Tongue (tissue), 2 donors: ENCODE measurements around the gene FNDC11. TPM values are rescaled to one million over a fixed set of nuclear protein-coding genes. Genes with fewer than 3 reads are reported as not detected.
"Not testable (repeated sequence)": the region's sequence is repeated elsewhere in the genome, so short reads cannot be mapped to it uniquely, and the experiment has no call there.

Experiments
- DNase-seq: peaks from one replicate; pipeline ENCODE4 v3.0.0-alpha.2; 2015
- total RNA-seq: library from RNA; depleted of rRNA; stranded (reverse); fragments of >200 nt; gene quantifications from one replicate; pipeline ENCODE4 v1.2.3, GENCODE V29; 2014

The FNDC11 gene
- total RNA-seq, 1 donor from 2014 or later = 0.10 TPM

DNA sequence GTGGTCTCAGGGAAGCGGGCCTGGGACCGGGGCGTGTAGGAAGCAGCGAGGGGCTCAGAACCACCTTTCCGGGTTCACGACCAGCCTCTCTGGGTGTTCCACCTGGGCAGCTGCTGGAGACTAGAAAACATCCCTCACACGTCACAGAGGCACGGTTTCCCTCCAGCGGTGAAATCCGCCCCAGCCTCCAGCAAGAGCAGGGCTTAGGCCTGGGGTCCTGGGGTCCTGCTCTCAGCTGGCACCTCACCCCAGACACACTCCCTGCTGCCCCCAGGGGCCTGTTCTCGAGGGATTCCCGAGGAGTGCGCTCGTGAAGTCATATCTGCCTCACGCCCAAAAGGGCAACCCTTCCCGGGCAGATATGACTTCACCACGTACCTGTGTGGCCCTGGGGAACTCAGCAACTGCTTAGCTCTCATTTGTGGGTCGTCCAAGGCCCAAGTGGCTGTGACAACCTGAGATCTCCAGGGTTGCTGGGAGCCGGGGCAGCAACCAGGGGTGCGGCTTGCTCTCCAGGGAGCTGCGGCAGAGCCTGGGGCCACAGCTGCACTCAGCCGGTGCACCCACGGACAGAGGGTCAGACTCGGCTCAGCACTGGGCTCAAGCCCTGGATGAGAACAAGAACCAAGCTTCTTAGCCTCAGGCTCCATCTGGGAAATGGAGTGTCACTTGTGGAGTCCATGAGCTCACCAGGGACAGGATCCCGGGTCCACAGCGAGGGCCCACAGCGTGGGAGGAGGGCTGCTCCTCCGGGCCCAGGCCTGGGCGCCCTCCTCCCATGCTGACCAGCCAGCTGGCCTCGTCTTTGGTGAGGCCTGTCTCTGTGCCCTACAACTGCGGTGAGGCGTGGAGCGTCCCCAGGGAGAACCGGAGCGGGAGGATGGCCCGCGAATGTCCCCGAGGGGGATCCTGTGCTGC, 661 bp downstream of the FNDC11 start:
- no peak for DNase-seq

DNA sequence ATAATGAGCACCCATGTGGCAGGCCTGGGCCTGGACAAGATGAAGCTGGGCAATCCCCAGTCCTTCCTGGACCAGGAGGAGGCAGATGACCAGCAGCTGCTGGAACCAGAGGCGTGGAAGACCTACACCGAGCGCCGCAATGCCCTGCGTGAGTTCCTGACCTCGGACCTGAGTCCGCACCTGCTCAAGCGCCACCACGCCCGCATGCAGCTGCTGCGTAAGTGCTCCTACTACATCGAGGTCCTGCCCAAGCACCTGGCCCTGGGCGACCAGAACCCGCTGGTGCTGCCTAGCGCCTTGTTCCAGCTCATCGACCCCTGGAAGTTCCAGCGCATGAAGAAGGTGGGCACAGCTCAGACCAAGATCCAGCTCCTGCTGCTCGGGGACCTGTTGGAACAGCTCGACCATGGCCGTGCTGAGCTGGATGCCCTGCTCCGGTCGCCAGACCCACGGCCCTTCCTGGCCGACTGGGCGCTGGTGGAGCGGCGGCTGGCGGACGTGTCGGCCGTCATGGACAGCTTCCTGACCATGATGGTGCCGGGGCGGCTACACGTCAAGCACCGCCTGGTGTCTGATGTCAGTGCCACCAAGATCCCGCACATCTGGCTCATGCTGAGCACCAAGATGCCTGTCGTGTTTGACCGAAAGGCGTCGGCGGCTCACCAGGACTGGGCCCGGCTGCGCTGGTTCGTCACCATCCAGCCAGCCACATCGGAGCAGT, 1.9 kb downstream of the FNDC11 start:
- DNase-seq = no peak

DNA sequence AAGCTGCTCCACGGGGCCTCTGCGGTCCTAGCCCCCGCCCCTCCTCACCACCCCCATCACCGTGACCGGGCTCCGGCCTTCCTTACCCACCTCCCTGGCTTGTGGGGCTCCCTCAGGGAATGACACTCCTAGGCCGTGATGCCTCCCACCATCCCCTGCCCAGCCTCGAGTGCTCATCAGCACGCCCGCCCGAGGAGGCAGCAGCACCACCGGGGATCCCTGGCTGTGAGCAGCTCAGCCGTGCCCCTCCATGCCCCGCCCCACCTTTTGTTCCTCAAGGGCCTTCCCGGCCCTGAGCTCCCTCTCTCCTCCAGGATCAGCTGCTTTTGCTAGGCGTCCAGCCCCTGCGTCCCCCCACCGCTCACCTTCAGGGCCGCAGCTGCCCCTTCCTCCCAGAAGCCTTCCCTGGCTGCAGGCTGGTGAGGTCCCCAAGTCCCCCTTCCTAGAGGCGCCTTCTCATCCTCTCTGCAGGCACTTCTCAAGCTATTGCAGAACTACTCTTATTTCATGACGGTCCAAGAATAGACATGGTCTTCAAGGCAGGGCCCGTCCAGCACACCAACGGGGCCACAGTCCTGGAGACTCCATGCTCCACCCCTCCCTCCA, 3.0 kb downstream of the FNDC11 start:
- DNase-seq = no peak

DNA sequence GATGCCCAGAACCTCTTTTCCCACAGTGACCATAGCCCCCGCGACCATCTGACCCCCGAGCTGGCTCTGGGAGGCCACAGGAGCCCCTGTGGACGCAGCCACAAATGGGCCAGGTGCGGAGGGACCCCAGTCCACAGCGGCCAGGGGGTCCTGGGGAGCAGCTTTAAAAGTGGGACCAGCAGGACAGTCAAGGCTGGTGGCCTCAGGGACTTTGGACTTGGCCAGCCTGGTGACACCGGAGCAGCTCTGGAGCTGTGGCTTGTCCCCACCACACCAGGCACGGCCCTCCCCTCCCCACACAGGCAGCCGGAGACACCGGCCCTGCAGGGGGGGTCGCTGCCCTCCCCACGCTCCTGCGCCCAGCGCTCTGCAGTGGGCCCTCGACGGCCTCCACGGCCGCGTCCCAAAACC, 3.5 kb downstream of the FNDC11 start:
- DNase-seq = no peak

DNA sequence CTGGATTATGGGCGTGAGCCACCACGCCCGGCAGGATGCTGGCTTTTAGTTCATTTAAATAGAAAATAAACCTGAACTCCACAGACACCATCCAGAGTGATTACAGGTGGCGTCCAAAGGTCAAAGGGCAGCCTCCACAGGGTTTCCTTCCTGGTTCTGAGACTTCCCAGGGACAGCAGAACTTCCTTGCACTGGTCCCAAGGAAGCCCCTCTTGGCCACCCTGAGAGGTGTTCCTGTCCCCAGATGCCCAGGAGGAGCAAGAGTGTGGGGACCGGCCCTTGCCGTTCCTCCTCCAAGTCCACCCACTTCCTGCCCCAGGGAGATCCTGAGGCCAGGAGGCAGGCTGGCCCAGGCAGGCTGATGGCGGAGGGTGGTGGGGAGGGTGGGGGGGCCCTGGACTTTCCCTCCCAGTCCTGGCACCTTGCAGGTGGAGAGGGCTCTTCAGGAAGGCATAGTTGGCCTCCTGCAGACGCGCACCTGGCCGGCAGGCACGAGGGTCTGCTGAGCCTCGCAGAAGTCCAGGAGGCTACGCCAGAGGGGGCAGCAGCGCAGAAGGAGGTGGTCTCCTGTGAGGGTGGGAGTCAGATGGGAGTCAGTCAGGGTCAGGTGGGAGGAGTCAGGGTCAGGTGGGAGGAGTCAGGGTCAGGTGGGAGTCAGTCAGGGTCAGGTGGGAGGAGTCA, 5.0 kb downstream of the FNDC11 start:
- DNase-seq = no peak

DNA sequence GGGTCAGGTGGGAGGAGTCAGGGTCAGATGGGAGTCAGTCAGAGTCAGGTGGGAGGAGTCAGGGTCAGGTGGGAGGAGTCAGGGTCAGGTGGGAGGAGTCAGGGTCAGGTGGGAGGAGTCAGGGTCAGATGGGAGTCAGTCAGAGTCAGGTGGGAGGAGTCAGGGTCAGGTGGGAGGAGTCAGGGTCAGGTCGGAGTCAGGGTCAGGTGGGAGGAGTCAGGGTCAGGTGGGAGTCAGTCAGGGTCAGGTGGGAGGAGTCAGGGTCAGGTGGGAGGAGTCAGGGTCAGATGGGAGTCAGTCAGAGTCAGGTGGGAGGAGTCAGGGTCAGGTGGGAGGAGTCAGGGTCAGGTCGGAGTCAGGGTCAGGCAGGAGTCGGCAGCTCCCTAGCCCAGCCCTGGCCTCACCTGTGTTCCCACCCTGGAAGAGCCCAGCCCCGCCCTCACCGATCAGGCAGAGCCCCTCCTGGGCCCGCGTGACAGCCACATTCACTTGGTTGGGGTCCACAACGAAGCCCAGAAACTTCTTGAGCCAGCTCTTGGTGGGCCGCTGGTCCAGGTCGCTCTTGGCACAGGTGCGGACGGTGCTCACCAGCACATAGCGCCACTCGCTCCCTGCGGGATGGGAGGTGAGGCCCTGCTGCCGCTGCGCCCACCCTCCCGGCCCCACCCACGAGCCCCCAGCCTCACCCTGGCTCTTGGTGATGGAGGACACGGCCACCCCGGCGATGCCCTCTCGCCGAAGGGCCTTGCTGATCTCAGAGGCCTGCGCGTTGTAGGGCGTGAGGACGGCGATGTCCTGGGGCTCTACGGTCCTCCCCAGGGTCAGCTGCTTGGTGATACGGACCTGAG, 5.8 kb downstream of the FNDC11 start:
- not testable (repeated sequence) for DNase-seq

DNA sequence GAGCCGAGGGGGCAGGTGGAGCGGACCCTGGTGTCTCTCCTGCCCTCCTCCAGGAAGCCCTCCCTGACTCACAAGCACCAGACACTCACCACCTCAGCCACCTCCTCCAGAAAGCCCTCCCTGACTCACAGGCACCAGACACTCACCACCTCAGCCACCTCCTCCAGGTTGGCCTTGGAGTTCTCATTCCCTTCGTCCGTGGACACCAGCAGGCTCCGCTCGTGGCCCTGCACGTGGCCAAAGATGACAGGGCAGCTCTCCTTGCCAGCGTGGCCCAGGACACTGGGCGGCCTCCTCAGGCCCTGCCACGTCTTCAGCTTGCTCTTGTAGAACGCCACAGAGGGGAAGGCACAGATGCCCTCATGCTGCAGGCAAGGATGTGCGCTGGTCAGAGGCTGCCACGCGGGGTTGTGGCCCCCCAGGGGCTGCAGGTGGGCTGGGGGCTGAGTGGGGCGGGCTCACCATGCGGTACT, 6.4 kb downstream of the FNDC11 start:
- DNase-seq = no peak

DNA sequence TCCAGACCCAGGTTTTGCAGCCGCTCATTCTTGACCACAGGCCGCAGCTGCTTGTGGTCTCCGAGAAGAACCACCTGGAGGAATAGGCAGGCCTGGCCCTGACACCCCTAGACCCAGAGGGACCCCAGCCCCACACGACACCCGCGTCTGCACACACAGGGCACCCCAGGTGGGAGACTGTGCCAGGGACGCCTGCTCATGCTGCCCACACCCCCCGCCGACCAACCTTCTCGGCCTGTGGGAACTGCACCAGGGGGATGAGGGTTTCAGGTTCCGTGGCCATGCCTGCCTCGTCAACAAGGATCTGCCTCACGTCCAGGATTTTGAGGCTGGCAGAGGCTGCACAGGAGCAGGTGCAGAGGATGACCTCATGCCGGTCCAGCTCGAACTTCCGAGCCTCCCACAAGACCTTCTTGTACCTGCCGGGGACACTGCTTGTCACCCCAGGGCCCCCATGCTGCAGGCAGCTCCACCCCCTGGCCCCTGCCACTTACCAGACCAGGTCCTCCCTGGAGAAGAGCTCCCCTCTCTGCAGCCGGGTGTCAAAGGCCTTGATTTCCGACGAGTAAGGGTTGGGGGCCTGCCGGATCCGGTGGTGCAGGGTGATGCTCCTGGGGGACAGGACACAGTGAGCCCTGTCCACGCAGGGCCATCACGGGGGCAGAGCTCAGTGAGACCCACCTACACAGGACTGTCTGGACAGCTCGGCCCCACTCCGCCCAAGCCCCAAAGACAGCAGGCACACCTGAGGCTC, 7.1 kb downstream of the FNDC11 start:
- DNase-seq = no peak

DNA sequence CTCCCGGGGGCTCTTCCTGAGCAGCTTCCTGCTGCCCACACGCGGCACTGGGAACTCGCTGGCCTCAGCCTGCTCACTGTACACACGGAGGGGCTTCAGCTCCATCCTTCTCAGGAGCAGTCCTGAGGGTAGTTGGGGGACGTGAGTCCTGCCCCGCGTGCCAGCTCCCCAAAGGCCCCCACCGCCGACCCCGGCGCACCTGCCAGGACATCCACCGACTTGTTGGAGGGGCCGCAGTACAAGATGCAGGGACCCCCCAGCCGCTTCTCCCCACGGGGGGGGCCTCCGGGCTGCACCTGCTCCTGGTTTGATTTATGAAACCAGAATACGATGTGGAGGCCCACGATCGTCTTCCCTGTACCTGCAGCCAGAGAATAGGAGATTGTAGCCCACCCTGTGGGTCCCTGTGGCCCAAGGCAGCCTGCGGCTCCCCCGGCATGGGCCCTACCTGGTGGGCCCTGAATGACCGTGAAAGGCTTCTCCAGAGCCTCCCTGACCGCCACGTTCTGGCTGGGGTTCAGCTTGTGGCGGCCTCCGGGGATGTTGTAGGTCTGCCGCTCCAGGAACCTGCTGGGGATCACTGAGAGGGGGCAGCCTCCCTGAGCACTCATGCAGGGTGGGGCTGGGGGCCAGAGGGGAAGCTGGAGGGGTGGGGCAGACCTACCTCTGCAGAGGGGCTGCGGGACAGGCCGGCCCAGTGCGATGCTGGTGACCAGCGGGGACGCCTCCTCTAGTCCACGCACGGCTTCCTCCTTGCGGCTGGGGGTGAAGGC, 7.9 kb downstream of the FNDC11 start:
- DNase-seq = no peak

DNA sequence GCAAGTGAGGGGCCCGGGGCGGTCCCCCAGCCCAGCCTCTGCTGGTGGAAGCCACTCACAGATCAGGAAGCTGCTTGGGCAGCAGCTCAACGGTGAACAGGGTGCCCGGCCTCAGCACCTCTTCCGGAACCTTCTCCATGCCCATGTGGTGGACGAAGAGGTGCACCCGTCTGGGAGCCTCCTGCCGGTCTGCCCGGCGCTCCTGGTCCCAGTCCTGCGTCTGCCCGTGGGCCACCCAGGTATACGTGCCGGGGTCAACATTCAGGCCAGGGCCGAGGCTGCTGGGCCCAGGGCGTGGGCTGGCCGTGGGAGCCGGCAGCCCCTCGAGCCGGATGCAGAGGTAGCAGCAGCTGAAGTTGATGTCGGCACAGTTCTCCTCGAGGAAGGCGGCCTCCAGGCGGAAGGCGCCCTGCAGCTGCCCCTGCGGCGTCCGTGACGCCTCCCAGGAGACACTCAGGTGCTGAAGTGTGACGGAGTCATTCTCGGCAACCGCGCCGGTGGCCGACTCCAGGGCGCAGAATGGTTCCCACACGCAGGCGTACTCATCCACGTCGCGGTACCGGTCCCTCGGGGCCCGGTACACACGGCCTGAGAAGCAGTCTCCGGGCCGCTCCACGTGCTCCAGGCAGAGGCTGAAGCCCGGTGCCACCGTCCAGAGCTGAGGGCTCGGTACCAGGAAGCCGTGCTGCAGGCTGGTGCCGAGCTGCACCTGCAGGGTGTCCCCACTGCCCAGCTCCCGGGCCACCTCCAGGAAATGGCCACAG, 8.7 kb downstream of the FNDC11 start:
- no peak for DNase-seq

DNA sequence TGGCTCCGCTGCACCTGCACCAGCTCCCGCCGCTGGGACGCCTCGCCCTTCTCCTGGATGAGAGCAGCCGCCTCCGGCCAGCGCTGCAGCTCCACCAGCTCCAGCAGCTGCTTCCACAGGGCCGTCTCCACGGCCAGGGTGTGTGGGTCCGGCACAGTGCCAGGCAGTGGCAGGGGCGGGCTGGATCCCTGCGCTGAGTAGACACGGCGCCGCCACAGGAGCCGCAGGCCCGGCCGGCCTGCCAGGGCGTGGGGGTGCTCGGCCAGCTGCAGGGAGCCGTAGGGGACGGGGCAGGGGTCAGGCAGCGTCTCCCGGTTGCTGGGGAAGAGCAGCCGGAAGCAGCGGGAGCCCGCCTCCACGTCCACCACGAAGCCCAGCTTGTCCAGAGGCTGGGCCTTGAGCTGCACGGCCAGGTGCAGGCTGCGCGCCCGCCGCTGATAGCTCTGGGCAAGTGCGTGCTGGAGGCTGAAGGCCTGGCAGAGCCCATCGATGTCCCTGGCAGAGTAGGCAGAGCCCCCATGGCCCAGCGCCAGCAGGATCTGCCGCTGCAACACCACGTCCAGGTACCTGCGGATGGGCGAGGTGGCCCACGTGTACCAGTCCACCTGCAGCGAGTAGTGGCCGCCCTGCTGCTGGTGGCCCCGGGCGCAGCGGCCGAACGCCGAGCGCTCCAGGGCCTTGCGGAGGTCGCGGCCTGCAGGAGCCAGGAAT, 9.4 kb downstream of the FNDC11 start:
- DNase-seq = no peak

DNA sequence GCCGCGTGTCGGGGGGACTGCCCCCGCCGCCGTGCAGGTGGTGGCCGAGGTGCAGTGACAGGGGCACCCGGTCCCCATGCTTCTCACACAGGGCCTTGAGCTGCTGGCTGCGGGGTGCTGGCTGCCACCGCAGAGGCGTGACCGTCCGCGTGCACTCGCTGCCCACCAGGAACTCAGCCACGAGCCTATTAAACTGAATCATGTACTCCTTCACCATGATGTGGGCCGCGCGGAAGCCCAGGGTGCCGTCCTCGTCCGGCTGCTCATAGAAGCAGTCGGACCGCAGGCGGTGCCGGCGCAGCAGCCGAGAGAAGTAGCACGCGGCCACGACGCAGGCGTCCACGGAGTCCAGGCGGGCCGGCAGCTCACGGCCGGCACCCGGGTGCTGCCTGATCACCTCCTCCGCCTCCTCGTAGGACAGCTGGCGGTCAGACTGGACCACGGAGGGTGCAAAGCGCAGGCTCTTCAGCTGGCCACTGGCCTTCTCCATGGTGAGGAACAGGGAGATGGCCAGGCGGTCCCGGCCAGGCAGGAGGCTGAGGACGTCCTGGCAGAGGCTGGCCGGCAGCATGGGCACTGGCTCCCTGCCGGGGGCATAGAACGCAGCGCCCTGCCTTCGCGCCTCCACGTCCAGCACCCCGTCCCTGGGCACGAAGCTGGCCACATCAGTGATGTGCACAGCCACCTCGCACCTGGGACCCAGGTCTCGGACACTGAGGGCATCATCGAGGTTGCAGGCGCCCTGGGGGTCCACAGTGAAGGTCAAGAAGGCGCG, 10.3 kb downstream of the FNDC11 start:
- DNase-seq = no peak

DNA sequence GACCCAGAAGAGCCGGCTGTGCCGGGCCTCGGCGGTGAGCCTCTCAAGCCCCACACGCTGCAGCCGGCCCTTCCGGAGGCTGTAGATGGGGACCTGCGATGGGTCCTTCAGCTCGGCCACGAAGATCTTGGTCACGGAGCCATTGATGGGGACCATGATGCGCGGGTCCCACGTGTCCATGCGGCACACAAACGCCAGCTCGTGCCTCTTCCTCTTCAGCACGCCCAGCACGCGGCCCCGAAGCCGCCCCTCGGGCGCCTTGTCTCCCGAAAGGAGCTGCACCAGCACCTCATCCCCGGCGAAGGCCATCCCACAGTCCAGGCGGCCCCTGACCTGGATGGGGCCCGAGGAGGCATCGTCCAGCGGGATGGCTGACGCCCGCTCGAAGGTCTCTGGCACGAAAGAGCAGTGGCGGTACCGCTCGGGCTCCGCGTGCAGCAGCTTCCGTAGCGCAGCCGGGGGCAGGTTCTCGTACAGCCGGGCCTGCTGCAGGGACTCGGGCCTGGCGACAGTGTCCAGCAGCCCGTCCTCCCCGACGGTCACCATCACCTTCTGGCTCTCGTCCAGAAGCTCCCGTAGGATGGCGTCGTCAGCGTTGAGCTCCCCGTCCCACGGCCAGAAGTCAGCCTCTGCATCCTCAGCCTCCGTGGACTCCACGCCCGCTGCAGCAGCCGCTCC, 11.2 kb downstream of the FNDC11 start:
- no peak for DNase-seq

DNA sequence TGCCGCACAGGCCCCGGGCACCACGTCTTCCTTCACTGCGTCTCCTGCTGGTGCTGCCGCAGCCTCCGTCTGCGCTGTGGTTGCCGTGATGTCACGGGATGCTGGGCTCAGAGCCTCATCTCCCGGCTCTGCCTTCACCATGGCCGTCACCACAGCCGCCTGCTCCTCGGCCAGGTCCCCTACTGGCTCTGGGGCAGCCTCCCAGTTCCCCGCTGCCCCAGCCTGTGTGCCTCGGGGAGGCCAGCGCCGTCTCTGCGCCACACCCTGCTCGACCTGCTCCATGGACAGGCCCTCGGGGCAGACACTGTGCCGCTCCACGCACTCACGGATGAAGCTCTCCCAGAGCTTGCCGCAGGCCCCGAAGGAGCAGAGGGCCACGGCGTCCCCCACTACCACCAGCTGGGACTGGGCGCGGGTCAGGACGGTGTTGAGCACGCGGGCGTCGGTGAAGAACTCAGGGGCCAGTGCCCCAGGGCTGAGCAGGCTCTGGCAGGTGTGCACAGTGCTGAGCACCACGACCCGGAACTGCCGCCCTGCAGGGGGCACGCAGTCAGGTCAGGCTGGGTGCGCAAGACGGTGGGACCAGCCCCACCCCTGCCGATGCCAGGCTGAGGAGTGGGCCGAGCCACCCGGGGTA, 11.9 kb downstream of the FNDC11 start:
- DNase-seq = no peak

DNA sequence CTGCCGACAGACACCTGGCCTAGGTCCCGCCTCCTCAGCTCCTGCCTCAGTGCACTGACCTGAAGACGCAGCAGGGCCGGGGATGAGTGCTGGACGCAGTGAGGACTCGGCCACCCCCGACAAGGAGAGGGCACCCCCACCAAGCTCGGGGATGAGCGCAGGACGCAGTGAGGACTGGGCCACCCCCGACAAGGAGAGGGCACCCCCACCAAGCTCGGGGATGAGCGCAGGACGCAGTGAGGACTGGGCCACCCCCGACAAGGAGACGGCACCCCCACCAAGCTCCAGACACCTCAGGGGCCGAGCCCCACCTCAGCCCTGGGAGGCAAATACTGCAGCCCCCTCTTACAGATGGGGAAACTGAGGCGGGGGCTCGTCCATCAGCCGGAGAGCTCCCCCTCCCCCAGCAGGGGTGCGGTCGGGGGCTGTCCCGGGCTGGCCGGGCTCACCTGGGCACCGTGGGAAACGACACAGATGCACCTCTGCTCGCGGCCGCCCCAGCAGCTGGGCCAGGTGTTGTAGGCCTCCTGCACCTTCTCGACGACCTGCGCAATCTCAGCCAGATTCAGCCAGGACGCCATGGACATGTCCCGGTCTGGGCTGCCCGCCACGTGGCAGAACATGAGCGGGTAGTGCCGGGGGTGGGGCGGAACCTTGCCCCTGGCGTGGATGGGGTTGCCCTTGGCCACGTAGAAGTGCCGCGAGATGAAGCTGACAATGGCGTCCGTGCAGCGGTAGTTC, 12.6 kb downstream of the FNDC11 start:
- no peak for DNase-seq

DNA sequence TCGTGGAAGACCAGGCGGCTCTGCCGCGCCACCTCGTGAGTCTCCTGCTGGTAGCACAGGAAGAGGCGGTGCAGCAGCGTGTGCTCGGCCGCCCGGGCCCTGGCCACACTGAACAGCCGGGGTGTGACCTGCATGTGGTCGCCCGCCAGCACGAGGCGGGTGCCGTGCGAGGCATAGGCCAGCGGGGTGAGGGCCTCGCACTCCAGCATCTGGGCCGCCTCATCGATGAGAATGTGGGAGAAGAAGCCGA, 13.1 kb downstream of the FNDC11 start:
- no peak for DNase-seq
